ENCODE data around the gene NCBP2L.
A peak's percentile ranks its signal among the peaks of the same experiment; 100 is the strongest.
"Not testable (repeated sequence)": the region's sequence is repeated elsewhere in the genome, so short reads cannot be mapped to it uniquely, and the experiment has no call there.

The NCBP2L gene

GRCh38 chrX:107752714-107753113 is 24.8 kb upstream of the NCBP2L start:
- no peak for ATAC-seq

DNA sequence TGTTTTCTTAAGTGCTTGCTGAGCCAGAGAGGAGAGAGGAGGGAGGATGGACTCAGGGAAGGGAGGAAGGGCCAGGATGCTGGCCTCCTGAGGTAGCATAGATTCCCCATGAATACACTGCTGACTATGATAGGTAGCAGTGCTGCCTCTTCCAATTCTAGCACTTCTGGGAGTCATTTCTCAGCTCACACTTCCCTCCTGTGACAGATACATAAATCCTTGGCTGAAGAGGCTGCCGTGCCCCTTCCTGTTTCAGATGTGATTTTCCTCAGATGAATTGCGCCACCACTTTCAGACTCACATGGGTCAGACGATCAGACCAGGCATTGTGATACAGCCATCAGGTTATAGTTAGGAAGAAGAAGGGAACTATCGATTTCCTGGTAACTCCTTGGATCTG is 24.3 kb upstream of the NCBP2L start:
- ATAC-seq: no peak

DNA sequence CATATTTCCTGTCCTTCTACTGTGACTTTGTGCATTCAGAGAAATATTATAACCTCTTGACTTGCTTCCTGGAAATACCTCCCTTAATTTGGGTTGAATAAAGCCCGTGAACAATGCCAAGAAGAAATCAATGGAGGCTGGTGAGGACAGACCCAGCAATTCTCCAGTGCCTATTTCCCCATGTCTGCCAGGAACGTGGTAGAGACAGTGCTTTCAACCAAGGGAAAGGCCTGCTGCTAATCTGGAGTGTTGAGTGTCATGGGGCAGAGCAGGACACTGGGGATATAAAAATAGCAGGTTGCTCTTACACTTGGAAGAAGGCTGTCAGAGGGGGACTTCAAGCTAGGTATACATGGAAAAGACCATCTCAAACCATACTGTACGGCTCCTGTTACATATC is 21.8 kb upstream of the NCBP2L start:
- no peak for ATAC-seq

DNA sequence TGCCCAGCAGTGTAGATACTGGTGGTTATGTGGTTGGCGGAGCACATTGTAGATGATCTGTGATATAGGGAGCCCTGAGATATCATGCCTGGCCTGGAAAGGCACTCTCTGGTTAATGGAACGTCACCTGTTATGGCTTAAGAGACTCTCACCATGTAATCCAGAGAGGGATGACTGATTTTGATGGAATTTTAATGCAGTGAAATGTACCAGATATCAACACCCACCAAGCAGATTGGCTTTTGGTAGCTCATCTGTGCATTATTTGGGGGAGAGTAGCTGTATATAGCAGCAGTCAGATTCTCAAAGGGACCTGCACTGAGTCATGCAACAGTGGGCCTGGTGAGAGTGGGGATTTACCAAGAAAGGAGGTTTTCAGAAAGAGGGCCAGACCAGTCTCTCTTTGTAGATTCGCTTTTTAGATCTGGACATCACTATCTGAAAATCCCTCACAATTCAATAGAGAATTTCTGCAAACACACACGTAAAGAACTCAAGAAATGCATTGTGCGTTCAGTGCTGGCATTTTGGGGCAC is 19.2 kb upstream of the NCBP2L start:
- no peak for ATAC-seq

- ATAC-seq: no peak
These were observed 17.0 kb upstream of the NCBP2L start for GRCh38 chrX:107760304-107761077.

DNA sequence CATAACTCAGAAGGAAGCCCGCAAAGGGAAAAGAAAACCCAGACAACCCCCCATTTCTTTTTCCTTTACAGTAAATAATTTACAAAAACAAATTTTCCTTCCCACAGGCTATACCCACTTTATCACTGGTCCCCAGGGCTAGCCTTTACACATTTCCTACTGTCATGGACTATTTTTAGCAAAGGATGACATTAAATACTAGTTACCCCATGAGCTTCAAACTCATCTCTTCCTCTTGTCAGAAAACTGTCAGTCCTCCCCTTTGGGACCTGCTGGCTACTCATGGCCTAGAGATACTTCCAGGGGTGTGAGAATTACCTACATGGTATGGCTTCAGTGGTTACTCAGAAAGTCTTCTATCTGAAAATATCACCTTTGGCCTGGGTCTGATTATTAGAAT is 13.9 kb upstream of the NCBP2L start:
- ATAC-seq: no peak

- ATAC-seq: no peak
These were observed 12.5 kb upstream of the NCBP2L start for GRCh38 chrX:107764845-107765608.

DNA sequence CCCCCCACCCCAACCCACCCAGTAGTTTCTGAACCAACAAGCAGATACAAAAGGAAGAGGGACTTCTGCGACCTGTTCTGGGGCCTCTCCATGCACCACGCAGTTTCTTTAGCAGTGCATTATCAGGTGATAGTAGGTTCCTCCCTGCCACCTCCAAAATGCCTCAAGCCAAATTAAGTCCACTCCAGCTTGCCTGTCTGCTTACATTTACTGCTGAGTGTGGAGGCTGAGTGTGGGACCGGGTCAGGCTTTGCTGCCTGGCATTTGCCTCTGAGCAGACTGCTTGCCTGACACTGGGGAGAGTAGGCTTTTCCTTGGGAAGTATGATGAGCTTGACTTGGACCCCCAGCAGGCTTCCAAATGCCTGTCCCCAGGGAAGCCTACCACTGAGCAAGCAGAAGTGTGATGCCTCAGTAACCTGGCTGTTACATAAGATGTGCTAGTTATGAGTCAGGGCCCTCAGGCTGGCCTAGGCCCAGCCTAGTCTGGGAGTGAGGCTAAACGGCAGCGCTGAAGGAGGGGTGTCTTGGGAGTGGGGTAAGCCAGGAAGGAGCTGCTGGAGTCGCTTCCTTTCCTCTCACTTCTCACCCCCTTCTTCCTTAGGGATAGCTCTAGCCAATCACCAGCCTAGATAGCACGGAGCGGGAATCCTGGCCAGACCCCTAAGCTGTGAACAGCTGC is 10.9 kb upstream of the NCBP2L start:
- ATAC-seq: no peak

- ATAC-seq: no peak
These were observed 9.5 kb upstream of the NCBP2L start for GRCh38 chrX:107768051-107768450.

- no peak for ATAC-seq
These were observed 7.8 kb upstream of the NCBP2L start for GRCh38 chrX:107769581-107770317.

GRCh38 chrX:107773206-107773605 is 4.3 kb upstream of the NCBP2L start:
- ATAC-seq: no peak

- ATAC-seq: no peak
These were observed 3.6 kb upstream of the NCBP2L start for GRCh38 chrX:107773906-107774435.

GRCh38 chrX:107775000-107775733 is 2.4 kb upstream of the NCBP2L start:
- ATAC-seq: no peak

DNA sequence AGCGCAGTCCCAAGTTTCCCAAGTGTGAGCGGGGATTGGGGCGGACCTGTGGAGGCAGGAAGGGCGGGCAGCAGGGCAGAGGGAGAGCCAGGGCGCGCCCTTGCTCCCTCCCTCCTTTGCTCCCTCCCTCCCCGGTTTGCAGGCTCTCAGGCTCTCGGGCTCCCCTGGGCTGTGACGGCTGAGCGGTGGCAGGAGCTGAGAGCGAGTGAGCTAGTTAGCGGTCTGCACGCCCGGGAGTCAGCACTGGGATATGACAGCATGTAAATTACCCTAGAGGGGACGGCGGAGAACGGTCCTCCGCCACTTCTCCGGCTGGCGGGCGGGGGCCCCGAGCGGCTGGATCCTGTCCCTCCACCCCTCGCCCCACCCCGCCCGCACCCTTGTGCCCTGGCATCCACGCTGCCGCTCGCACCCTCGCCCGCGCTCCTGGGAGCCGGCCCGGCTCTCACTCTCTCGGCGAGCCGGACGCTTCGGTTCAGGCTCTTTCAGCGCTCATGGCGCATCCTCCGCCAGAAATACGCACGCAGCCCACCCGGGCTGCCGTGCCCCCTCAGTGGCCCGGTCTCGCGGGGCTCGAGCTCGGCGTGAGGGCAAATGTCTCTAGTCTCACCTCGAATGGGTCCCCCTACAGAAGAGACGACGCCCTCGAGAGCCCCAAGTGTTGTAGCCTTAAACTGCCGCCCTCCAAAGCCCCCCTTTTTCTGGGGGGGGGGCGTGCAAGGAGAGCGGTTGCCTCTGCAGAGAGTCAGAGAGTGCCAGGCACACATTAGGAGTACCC is 1.6 kb upstream of the NCBP2L start, which contains the start of gene TSC22D3:
Gene TSC22D3 (minus strand): TSS at position 54 of the 778 bp plus-strand sequence. CDS start 368 bp downstream, outside the sequence.
- ATAC-seq: peak; percentile 78 to 83

DNA sequence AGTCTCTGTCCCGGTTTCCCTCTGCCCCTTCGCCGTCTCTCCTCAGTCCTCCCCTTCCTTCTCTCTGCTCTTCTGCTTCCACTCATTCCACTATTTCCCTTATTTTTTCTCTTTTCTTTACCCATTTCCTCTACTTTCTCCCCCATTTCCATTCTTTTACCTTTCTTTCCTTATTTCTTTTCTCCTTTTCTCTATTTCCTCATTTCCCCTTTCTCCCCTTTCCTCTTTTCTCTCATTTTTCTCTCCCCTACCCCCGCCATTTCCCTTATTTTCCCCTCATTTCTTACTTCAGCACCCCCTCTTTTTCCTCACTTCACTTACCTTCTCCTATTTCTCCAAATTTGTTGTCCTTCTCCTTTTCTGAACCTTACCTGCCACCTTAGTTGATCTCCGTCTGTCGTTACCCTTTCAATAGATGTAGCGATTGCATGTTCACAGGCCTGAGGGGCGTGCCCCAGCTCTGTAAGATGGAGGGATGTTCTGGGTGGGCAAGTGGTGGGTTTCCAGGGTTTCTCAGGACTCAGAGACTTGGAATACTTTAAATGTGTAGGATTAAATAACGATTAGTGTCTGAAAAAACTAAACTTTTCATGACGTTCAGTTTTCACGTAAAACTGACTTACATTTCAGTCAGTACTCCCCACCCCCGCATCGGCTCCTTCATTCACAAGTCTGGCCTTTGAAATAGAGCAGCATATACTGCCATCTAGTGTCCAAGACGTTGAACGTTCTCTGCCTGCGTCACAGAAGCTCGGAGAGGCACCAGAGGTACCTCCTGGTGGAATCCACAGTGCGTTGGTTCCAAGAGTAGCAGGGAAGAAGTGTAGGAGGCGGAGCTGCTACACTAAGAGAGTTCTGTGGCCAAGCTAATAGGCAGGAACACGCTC is 641 bp upstream of the NCBP2L start:
- peak; percentile 77 to 79 for ATAC-seq

DNA sequence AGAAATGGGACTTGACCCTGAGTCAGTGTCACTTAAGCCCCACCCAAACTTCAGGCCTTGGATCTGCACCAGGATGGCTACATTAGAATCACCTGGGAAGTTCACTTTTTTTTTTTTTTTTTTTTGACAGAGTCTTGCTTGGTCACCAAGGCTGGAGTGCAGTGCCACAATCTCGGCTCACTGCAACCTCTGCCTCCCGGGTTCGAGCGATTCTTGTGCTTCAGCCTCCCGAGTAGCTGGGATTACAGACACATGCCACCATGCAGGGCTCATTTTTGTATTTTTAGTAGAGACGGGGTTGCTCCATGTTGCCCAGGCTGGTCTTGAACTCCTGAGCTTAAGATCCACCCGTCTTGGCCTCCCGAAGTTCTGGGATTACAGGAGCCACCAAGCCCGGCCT is 3.0 kb downstream of the NCBP2L start:
- ATAC-seq: no peak

DNA sequence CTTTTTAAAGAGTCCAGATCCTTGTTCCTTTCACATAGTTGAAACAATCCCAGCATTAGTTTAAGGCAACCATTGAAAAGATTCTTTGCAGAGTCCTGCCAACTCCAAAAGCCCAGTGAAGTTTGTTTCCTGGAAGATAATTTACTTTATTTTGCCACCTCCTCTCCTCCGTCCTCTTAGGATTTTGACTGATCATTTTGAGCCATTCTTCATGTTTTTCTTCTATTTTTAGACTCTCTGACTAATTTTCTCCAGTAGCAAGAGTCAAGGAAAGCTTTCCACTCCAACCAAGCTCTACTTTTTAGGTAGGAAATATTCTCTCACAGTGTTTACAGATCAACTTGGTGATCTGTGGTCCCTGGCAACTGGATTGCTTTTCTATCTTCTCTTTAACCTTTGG is 10.3 kb downstream of the NCBP2L start:
- no peak for ATAC-seq

DNA sequence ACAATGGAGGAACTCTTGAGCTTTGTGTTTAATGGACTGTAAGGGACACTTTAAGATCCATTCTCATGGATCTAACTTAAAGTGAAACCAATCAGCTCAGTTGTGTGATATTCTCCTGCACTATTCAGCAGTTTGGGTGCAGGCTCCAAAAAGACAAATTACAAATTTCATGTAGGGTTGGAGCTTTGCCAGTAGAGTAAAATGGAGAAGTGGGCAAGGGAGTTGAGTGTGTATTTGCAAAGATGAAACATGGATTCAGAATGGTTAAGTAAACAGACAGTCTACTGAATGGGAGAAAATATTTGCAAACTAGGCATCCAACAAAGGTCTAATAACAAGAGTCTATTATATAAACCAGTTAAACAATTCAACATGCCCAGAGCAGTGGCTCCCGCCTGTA is 26.9 kb downstream of the NCBP2L start:
- ATAC-seq: no peak

DNA sequence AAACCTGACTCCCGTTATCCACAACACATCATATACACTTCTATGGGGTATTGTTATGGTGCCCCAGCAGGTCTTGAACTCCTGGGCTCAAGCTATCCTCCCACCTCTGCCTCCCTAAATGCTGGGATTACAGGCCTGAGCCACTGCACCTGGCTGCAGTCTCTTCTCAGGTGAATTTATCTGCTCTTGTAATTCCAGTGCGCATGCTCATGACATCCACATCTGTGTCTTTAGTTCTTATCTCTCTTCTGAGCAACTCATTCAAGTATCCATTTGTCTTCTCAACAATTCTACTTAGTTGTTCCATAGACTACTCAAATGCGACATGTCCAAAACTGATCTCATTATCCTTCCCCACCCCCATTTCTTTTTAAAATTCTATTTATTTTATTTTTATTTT is 27.6 kb downstream of the NCBP2L start:
- no peak for ATAC-seq

GRCh38 chrX:107810053-107810452 is 32.5 kb downstream of the NCBP2L start:
- not testable (repeated sequence) for ATAC-seq

Data from activated CD4-positive, CD25-positive, alpha-beta regulatory T cell treated with anti-CD3 and anti-CD28 coated beads, Interleukin-2, amount 50 U/mL, for 24 hours (primary cell).